ENCODE results near the gene ARHGAP24. TPM values are rescaled to one million over a fixed set of nuclear protein-coding genes. Genes with fewer than 3 reads are reported as not detected.

ARHGAP24 gene
- total RNA-seq, 1 donor = 52.5 TPM

- no peak for DNase-seq (ENCODE audit: insufficient read length, low spot score, missing footprints)
- Histone ChIP-seq H3K4me2 (ENCODE audit: insufficient read depth, low read length) (no peak overlapping the region), H3K27me3 (ENCODE audit: insufficient read depth, low read length) (no peaks in the 10 kb centered on the region), H3K4me1 (ENCODE audit: insufficient read depth, low read length) (peaks cover 21% of the 10 kb centered on the region), H3K79me2 (ENCODE audit: insufficient read depth, low read length) (peaks cover 20% of the 10 kb centered on the region), H4K20me1 (ENCODE audit: insufficient read depth, low read length) (no peaks in the 10 kb centered on the region), H2AFZ (ENCODE audit: low read length) (no peak overlapping the region), H3K4me3 (ENCODE audit: insufficient read depth, low read length) (no peak overlapping the region), H3K27ac (ENCODE audit: low read depth, low read length) (no peak overlapping the region), H3K36me3 (ENCODE audit: insufficient read depth, low read length) (no peaks in the 10 kb centered on the region), H3K9me3 (ENCODE audit: low read depth, low read length) (no peaks in the 10 kb centered on the region)
- no peak for TF ChIP-seq CTCF (IDR thresholded peaks at IDR 0.05; ENCODE audit: extremely low read depth, low read depth, low read length)
Measured at GRCh38 chr4:85951099-85951498, 476.1 kb downstream of the ARHGAP24 start.

GRCh38 chr4:85952528-85952927, 477.6 kb downstream of the ARHGAP24 start:
- peak overlapping the region; percentile 33 for H3K4me2 ChIP-seq (ENCODE audit: insufficient read depth, low read length)
- H2AFZ ChIP-seq (ENCODE audit: low read length) = no peak overlapping the region
- H3K36me3 ChIP-seq (ENCODE audit: insufficient read depth, low read length) = no peaks in the 10 kb centered on the region
- H3K4me3 ChIP-seq (ENCODE audit: insufficient read depth, low read length) = no peak overlapping the region
- no peaks in the 10 kb centered on the region for H3K27me3 ChIP-seq (ENCODE audit: insufficient read depth, low read length)
- no peak for DNase-seq (ENCODE audit: insufficient read length, low spot score, missing footprints)
- peaks cover 10% of the 10 kb centered on the region for H3K79me2 ChIP-seq (ENCODE audit: insufficient read depth, low read length)
- H4K20me1 ChIP-seq (ENCODE audit: insufficient read depth, low read length) = no peaks in the 10 kb centered on the region
- peak overlapping the region; percentile 92 for H3K27ac ChIP-seq (ENCODE audit: low read depth, low read length)
- H3K4me1 ChIP-seq (ENCODE audit: insufficient read depth, low read length) = peaks cover 21% of the 10 kb centered on the region
- no peaks in the 10 kb centered on the region for H3K9me3 ChIP-seq (ENCODE audit: low read depth, low read length)
- TF ChIP-seq CTCF (IDR thresholded peaks at IDR 0.05; ENCODE audit: extremely low read depth, low read depth, low read length) = no peak

GRCh38 chr4:85952972-85953650, 478.2 kb downstream of the ARHGAP24 start:
- Histone ChIP-seq H4K20me1 (ENCODE audit: insufficient read depth, low read length) (no peaks in the 10 kb centered on the region), H3K36me3 (ENCODE audit: insufficient read depth, low read length) (no peaks in the 10 kb centered on the region), H3K4me2 (ENCODE audit: insufficient read depth, low read length) (peak overlapping the region; percentile 33), H2AFZ (ENCODE audit: low read length) (no peak overlapping the region), H3K27ac (ENCODE audit: low read depth, low read length) (peak overlapping the region; percentile 92), H3K79me2 (ENCODE audit: insufficient read depth, low read length) (peaks cover 10% of the 10 kb centered on the region), H3K9me3 (ENCODE audit: low read depth, low read length) (no peaks in the 10 kb centered on the region), H3K4me3 (ENCODE audit: insufficient read depth, low read length) (no peak overlapping the region), H3K27me3 (ENCODE audit: insufficient read depth, low read length) (no peaks in the 10 kb centered on the region), H3K4me1 (ENCODE audit: insufficient read depth, low read length) (peaks cover 21% of the 10 kb centered on the region)
- TF ChIP-seq CTCF (IDR thresholded peaks at IDR 0.05; ENCODE audit: extremely low read depth, low read depth, low read length) = no peak
- DNase-seq (ENCODE audit: insufficient read length, low spot score, missing footprints) = no peak

GRCh38 chr4:85953651-85954018, 478.7 kb downstream of the ARHGAP24 start:
- Histone ChIP-seq H3K27ac (ENCODE audit: low read depth, low read length) (peak overlapping the region; percentile 92), H3K4me2 (ENCODE audit: insufficient read depth, low read length) (peak overlapping the region; percentile 33), H3K36me3 (ENCODE audit: insufficient read depth, low read length) (no peaks in the 10 kb centered on the region), H3K4me3 (ENCODE audit: insufficient read depth, low read length) (no peak overlapping the region), H2AFZ (ENCODE audit: low read length) (peak overlapping the region; percentile 2), H3K27me3 (ENCODE audit: insufficient read depth, low read length) (no peaks in the 10 kb centered on the region), H4K20me1 (ENCODE audit: insufficient read depth, low read length) (no peaks in the 10 kb centered on the region), H3K9me3 (ENCODE audit: low read depth, low read length) (no peaks in the 10 kb centered on the region), H3K79me2 (ENCODE audit: insufficient read depth, low read length) (peaks cover 12% of the 10 kb centered on the region), H3K4me1 (ENCODE audit: insufficient read depth, low read length) (peaks cover 21% of the 10 kb centered on the region)
- DNase-seq (ENCODE audit: insufficient read length, low spot score, missing footprints) = peak; percentile 52
- TF ChIP-seq CTCF (IDR thresholded peaks at IDR 0.05; ENCODE audit: extremely low read depth, low read depth, low read length) = no peak
